Right lung (tissue), 5 donors: Measurements from ENCODE around the gene LRMDA. TPM values are rescaled to one million over a fixed set of nuclear protein-coding genes. Genes with fewer than 3 reads are reported as not detected.
"Not testable (repeated sequence)": the region's sequence is repeated elsewhere in the genome, so short reads cannot be mapped to it uniquely, and the experiment has no call there.

Experiments
- DNase-seq, 2 donors: peaks; one replicate each; pipeline ENCODE4 v3.0.0-alpha.2; 2013
- polyA plus RNA-seq, 5 donors: library from polyadenylated mRNA; unstranded; fragments of 120-200 nt; gene quantifications; one replicate each; pipeline versions ENCODE4 v1.2.1 to v1.2.3, GENCODE V29; 2013; ENCODE audit warnings: inconsistent platforms in 1 of 5, low replicate concordance in 1 of 5; ENCODE audit not compliant: insufficient read length in 5 of 5, insufficient read depth in 1 of 5

Gene LRMDA
- polyA plus RNA-seq, 5 donors: 13.4 to 23.1 (median 19.1) TPM

DNA sequence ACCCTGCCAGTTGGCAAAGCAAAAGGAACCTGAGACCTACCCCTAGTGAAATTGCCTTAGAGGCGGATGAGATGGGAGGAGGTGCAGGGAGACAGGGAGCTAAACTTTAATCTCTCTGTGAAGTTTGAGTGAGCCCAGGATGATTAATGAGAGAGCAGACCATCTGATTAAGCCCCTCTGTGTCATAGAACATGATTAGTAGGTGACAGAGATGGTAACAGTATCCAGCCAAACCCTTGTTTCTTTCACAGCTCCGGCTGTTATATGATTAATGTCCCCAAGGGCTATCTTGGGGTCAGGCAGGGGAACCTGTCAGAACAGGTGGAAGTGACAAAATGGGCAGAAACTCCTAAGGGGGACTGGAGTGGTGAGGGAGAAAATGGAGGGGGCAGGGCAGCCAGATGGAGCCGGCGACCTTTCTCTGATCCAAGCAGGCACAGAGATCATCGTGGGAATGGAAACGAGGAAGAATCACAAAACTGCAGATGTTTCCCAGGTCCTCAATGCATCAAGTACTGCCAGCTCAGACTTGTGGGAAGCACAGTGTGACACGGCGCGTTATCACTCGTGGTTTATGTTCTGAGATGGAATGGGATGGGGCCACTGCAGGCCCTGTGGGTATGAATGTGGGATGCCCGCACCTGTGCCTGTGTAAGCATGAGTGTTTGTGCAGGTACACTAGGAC is 684.2 kb downstream of the LRMDA start:
- DNase-seq: no peak

DNA sequence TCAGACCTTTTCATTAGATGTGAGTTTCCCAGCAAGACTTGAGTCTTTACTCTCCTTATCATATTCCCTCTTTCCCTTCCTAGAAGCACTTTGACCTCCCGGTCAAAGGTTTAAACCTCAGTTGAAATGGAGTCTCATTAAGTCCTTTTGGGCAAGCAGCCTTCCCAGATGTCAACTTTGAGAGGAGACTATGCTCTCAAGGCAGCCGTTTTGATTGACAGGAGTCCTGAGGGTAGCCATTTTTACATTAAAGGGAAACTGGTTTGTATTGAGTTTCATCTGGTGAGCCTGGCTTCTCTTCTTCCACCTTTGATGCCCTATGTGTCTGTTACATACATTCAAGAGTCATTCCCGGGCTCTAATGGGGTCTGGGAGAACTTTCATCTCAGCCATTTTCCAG is 685.1 kb downstream of the LRMDA start:
- DNase-seq: no peak

DNA sequence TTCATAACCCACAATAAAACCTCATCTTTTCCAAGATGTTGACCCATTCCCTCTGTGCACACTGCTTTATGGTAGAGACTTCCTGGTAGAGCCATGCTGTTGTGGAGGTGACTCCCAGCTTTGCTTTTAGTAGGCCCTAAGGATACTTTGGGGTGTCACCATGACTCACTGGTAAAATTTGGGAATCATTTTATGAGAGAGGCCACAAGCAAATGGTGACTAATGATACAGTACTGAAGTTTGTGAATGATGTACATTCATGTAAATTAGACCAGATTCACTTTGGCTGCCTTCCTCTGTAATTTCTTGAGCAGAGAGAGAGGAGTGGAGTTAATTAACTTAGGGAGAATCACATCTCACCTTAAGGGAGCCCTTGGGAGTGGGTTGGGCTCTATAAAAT is 686.5 kb downstream of the LRMDA start:
- DNase-seq: no peak

DNA sequence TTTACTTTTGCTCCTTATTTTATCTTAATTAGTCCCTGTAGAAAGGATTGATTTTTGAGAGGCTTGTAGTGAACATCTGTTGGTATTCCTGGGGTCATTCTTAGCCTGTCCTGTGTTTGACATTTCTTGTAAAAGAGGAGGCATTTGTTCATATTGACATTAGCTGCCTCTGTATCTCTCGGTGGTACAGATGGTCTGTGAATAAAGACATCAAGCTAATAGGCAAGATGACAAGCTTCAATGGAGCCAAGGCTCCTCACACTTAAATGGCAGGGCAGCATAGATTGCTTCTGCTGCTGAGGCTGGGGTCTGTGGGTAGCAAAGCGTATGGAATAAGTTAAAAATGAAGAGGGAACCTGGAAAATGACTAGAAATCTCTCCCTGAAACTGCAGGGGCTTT is 687.6 kb downstream of the LRMDA start:
- DNase-seq: no peak

DNA sequence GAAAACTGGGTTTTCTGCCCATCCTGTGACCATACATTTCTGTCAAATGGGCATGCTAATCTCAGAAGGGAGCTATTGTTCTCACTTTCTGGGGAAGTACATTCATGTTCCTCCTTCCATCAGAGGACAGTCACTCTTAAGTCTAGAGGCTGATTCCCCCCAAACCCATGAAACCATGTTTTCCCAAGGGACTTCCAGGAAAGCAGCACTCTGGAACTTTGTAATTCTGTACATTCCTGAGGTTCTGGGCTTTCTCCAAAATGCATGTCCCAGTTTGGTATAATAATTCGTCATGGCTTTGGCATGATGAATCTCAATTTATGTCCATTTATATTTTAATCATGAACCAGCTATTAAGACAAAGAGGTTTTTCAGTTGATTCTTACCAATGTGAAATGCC is 688.1 kb downstream of the LRMDA start:
- DNase-seq: no peak

DNA sequence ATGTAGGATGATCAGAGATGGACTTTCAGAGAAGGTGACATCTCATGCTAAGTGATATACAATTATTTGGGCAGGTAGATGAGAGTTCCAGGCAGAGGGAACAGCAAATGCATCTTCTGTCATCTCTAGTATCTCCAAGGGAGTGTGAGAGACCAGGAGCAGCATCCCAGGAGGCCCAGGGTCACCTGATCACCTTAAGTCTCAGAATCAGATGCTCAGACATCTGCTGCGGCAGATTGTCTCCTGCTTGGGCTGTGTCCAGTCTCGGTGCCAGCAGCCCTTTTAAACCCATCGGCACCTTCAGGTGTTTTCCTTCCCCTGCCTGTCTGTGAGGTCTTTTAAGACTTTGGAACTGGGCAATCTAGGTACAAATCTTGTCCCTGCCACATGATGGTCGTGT is 690.6 kb downstream of the LRMDA start:
- DNase-seq: no peak

DNA sequence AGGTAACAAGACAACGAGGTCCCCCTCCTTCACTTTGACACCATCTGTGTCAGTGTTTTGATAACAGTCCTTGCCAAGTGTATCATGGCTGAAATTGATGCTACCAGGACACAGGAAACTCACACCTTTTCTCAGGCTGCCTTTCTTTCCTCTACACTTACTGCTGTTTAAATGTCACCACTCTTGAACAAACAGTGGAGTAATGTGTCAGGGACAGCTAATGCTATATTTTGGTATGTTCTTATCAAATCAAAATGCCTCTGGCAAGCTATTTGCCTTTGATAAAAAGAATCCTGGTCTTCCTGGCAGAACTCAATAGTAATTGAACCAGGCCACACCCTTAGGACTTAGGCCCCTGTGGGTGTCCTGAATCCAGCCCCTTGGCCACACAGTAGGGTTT is 692.9 kb downstream of the LRMDA start:
- no peak for DNase-seq

DNA sequence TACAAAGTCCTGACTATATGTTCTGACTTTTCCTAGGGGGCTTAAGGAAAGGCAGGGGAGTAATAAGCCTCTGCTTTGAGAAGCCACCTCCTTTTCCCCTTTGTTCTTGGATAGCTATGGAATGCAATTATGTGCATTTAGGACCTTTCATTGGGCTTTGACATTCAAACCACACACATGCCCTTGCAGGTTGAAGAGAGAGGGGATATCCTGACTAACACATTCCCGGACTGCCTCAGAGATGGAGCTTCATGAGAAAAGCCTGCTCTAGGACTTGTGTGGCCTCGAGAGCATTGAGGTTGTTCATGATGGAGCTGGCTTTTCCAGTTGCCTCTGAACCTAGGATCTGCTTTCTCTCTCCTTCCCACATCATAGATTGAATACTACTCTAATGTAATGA is 694.5 kb downstream of the LRMDA start:
- DNase-seq: no peak

DNA sequence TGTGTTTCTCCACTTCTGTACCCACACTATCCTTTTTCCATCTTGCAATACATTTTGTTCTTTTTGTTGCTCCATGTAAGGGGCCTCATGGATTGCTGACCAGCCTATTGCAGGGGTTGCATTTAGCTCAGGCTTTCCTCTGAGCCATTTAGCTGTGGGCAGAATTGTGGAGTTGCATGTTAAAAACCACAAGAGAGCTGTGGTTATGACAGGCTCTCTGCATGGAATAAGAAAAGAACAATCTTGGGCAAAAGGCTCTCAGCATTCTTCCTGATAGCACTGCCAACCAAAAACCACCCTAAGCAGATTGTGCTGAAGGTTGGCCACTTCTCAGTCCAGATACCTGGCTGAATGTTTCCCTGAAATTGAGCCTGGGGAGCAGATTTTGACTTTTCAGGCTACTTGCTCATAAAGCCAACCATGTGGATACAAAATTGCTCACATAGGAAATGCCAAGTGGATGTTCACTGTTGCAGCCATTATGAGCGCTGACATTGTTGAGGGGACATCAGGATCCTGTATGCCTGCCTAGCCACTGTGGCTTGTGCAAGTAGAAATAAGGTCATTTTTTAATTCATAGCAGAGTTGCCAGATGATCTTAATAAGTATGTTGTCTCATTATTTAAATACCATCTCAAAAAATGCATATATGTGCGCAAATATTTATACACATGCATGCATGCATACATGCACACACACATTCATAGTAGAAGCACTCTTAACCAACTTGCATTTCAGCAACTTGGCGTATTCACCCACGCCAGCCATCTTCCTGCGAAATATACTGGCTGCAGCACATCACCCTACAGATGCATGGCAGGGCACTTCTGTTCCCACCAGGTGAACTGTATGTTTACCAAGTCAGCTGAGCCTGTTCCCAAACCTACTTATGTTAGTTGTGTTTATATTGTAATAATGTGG is 695.4 kb downstream of the LRMDA start:
- DNase-seq: no peak

DNA sequence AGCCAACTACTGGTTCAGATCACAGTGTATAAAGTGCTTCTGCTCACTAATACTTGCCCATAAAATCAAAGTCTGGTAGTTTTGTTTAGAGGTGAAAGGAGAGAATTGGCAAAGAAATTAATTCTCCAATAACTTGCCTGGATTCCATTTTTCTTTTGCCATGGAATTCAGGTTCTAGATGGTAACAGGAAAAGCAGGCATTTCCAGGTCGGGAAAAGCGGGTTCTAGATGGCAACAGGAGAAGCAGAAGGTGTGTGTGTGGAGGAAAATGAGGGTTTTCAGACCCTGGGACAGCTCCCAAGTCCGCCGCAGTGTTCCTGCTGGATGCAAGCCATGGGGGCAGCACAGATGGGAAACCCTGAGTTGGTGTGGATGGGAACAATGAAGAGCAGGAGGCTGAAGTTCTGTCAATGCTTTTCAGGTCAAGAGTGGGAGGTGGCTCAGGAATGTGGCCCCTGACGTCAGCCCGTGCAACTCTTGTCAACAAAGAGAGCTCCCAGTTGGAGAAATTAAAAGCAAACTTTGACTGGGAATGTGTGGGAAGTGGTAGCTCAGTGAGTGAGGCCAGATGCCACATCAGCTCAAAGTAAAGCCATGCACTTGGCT is 696.7 kb downstream of the LRMDA start:
- no peak for DNase-seq

DNA sequence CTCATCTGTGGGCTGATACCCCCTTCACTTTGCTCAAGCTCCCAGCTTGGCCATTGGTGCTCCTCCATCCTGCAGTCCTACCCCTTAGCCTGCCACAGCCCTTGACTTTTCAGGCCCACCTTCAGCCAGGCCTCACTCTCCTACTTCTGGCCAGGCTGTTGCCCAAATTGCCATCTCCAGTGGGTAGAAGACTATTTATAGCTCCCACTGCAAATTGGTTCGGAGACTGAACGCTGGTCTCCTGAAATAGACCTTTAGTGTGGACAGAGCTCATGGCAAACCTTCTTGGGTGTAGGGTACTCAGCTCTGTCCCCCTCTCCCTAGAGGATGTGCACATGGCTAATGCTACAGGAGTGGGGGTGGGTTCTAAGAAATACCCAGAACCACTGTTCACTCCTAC is 697.8 kb downstream of the LRMDA start:
- DNase-seq: no peak

DNA sequence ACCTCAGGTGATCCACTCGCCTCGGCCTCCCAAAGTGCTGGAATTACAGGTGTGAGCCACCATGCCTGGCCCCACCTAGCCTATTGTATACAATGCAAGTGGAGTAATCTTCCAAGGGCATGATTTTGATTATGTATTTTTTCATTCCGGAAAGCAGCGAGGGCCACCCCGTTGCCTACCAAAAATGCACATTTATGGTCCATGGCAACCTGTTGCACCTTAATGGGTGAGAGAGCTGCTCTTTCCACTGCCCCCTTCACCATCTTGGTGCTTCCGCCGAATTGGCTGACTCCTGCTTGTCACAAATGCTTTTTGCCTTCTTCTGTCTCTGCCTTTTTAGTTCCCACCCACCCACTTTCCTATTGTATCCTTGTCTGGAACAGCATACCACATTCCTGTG is 699.5 kb downstream of the LRMDA start:
- DNase-seq: no peak

DNA sequence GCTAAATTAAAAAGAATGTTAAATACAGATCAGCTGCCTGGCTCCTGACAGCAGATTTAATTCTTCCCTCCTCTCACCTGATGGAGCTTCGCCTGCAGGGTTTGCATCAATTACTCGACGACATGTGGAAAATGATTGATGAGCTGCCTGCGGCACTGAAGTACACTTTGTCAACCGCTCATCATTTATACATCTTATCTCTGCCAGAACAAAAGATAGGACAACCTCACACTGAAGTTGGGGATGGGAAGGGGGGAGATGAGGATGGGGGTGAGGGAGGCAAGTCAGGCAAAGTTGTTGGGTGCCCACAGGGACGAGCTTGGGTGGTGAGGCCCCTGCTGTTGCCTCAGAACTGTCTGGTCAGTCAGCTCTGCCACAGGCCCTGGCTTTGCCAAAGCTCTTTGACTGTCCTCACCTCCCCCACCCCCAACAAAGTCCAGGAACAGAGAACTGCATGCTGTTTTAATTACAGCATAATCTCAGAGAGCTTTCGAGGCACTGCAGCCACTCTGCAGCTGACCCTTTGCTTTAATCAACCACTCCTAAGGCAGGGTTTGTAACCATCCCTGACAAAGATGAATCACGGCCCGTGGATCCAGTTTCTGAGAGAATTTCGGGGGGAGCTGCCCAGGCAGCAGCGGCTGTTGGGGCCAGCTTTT is 702.3 kb downstream of the LRMDA start:
- no peak for DNase-seq

DNA sequence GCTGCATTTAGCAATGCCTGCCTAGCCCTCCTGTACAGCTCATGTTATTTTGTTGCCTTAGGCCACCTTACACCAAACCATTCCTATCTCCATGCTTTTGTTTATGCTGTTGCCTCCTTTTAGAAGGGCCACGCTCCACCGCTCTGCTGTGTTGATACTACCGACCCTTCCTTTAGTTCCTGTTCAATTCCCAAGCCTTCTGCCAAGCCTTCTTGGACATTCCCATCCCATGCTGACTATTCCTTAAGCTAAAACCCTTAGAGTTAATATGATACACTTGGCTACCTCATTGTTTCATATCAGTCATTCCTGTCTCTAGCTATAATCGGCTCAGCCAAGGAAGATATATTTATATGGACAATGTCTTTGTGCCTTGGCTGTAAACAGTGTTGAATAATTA is 705.5 kb downstream of the LRMDA start:
- no peak for DNase-seq

DNA sequence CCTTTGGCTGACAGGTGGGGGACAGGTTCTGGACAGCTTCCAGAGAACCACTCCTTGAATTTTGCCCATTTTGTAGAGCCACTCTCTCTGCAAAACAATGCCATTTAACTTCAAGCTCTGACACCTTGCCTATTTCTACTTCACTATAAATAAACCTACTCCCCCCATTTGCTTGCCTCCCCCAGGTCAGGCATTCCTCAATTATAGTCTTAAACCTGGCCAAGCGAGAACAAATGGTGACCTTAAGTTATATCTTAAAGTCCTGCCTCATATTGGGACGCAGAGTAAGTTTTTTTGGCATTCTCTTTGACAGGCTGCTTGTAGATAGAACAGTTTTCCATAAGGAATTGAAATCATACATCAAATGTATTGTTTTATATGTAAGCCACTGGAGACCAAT is 706.9 kb downstream of the LRMDA start:
- DNase-seq: no peak

DNA sequence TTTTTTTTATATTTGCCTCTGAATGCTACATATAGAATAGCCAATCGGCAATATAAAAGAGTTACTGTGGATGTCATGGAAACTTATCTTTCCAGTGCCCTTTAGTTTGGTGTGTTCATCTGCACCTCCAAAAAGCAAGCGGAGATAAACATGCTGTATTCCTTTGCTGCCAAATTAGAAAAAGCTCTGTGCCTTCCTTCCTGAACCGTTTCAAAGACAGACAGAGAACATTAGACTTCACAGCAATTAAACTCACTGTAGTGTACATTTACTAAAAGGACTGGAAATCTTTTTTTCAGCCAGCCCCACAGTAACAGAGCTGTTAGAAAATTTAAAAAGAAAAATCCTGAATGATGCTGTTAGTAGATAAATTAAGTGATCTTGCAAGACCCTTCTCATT is 707.5 kb downstream of the LRMDA start:
- no peak for DNase-seq

DNA sequence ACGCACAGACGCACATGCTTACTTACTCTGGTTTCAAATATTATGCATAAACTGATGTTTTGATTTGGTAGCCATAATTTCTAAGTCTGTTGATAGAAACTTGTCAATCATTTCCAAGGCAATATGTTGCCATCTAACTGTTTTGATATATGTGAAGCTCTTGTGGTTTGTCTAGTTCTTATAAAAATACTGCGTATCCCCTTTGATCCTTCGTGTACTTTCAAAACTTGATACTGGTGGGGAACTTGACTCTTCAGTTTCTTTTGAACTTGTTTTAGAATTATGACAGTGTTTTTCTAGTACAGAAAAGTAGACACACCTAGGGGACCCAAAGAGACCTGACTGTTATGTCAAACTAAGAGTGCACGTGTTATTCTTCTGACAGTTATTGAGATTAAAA is 708.0 kb downstream of the LRMDA start:
- DNase-seq: no peak

DNA sequence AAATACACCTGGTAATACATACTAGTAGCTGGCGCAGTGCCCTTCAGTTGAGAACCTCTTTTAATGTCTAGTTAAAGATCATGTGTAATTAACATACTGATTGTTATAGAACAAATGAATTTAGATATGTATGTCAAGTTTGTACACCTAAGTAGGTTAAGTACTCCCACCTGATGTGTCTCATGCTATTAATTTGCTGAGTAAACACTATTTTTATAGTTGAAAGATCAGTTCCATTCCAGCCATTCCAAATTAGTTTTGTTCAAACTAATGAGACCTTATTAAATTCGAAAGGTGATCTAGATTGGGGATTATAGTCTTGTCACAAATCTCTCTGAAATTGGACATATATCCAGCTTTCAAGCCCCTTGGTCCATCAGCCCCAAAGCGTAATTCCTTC is 710.0 kb downstream of the LRMDA start:
- DNase-seq: no peak

DNA sequence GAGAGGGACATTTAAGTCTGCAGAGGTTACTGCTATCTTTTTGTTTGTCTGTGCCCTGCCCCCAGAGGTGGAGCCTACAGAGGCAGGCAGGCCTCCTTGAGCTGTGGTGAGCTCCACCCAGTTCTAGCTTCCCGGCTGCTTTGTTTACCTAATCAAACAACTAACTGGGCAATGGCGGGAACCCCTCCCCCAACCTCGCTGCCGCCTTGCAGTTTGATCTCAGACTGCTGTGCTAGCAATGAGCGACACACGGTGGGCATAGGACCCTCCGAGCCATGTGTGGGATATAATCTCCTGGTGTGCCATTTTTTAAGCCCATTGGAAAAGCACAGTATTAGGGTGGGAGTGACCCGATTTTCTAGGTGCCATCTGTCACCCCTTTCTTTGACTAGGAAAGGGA is 716.8 kb downstream of the LRMDA start:
- not testable (repeated sequence) for DNase-seq

DNA sequence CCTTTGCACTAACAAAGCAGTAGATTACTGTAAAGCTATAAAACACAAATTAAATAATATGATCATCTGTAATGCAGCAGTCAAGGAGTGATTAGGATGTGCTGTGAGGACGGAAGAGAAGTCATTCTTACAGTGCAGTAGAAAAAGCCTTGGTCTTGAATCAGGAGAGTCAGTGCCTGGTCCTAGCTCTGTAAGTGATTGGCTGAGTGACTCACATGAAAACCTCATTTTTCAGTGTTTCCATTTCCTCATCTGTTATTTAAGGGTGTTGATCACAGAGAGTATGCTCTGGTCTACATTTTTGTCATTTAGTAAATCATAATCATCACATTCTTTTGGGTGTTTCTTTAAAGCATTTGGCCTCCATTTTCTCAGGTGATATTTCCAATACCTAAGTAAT is 717.8 kb downstream of the LRMDA start:
- no peak for DNase-seq

DNA sequence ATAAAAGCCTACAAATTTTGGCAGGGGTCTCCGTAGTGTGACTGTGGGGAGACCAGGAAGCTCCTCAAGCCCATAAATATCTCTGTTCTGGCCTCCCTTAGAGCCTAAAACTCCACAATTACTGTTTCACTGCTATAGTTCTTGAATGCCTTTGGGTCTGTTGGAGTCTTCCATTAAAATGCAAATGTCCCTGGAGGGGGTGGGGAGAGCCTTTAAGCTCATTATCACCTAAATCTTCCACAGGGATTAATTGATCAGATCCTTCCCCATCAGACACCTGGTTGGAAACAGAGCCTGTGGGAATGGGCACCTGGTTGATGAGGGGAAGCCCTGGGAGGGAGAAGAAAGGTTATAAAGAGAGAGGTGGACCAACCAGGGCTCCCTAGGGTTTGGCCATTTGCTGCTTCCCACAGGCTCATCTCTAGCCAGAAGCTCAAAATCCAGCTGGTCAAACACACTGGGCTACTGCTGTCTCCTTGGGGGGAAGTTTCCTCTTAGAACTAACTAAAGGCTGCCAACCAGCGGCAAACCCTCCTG is 718.2 kb downstream of the LRMDA start:
- DNase-seq: no peak
